Fibroblast of the aortic adventitia (primary cell): Measurements from ENCODE around the gene MRPL50. TPM values are rescaled to one million over a fixed set of nuclear protein-coding genes. Genes with fewer than 3 reads are reported as not detected.

ENCODE experiments used
- DNase-seq: peaks from one replicate; pipeline ENCODE4 v3.0.0-alpha.2; 2010; ENCODE audit warnings: low read depth
- H3K4me3 ChIP-seq: 2 replicates; pipeline ENCODE4 v1.5.1; 2011; ENCODE audit warnings: low read depth, mild to moderate bottlenecking, control low read depth, low read length, moderate library complexity
- total RNA-seq: library from RNA; depleted of rRNA; stranded (reverse); fragments of >200 nt; gene quantifications from 2 replicates; pipeline ENCODE4 v1.2.3, GENCODE V29; 2012; ENCODE audit warnings: low replicate concordance
- TF ChIP-seq, protein P1 (sequence below): IDR thresholded peaks from 2 replicates; pipeline ENCODE4 v1.5.1; 2011; ENCODE audit warnings: mild to moderate bottlenecking, low read length, control low read depth, inconsistent platforms; ENCODE audit not compliant: insufficient read depth

The MRPL50 gene
- total RNA-seq, 1 donor, result 14.0 TPM

DNA sequence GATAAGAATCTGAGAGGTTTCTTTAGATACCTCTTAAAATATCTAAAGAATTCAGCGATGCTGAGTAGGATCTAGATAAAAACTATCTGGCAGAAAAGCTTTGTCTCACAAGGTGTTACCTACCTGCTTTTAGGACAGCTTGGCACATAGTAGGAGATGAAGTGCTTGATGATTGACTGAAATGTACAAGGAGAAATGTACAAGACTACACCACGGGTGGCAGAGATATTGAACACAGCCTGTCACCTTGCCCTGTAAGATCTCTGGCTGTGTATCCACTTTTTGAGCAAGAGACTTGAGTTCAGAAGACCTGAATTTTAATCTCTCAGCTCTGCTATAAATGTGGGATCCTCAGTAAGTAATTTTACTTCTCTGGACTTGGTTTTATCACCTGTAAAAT, 21.4 kb upstream of the MRPL50 start:
- H3K4me3 ChIP-seq, result no peak overlapping the region
- DNase-seq, result no peak
- TF ChIP-seq, protein P1, sequence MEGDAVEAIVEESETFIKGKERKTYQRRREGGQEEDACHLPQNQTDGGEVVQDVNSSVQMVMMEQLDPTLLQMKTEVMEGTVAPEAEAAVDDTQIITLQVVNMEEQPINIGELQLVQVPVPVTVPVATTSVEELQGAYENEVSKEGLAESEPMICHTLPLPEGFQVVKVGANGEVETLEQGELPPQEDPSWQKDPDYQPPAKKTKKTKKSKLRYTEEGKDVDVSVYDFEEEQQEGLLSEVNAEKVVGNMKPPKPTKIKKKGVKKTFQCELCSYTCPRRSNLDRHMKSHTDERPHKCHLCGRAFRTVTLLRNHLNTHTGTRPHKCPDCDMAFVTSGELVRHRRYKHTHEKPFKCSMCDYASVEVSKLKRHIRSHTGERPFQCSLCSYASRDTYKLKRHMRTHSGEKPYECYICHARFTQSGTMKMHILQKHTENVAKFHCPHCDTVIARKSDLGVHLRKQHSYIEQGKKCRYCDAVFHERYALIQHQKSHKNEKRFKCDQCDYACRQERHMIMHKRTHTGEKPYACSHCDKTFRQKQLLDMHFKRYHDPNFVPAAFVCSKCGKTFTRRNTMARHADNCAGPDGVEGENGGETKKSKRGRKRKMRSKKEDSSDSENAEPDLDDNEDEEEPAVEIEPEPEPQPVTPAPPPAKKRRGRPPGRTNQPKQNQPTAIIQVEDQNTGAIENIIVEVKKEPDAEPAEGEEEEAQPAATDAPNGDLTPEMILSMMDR, result no peak

DNA sequence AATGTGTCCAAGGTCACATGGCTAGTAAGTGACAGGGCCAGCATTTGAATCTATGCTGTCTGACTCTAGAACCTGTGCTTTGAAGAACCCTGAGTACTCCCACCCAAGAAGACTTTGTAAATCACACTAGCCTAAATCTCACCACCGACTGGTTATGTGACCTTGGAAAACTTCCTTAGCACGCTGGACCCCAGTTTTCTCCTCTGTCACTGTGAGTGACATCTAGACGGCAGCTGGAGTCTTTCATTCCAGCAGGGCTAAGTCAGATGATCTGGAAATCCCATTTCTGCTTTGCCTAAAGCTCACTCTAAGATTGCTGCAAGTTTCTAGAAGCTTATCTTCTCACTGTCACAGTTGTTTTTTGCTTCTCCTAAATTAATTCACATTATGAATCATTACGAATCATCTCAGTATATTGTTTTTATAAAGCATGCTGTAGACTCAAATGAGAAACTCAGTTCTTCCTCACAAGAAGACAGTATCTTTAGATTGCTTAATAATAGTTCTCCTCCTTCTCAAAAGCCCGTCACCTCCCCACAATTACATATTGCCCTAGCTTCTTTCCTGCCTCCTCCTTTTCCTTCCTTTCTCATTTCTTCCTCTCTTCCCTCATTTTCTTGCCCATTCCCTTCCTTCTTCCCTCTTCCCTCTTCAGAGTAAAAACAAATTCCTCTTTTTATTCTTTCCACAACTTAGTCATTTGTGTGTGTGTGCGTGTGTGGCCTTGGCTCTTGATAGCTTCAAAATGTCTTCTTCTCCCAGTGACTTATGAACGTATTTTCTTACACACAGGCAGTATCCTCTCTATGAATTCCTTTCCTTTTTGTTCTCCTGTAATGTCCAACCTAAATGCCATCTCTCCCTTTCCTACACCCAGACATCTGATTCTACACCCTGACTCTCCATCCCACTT, 20.4 kb upstream of the MRPL50 start:
- no peak overlapping the region for H3K4me3 ChIP-seq
- DNase-seq, result peak; percentile 31
- TF ChIP-seq, protein P1, result no peak

DNA sequence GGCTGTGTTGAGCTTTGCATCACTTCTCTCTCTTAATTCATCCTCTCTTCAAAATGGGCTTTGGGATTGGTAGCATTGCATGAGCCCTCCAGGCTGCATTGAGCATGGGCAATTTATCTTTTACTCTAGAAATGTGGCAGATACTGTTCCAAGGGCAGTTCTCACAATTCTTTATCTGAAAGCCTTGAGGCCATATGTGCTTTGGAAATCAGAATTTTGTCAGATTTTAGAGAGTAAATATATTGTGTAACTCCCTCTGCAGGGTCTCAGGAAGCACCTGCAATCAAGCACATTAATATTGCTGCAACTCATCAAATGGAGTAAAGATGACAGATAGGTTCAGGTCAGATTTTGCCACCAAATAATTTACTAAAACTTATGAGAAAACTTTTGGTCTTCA, 19.6 kb upstream of the MRPL50 start:
- TF ChIP-seq, protein P1, result no peak
- no peak overlapping the region for H3K4me3 ChIP-seq

DNA sequence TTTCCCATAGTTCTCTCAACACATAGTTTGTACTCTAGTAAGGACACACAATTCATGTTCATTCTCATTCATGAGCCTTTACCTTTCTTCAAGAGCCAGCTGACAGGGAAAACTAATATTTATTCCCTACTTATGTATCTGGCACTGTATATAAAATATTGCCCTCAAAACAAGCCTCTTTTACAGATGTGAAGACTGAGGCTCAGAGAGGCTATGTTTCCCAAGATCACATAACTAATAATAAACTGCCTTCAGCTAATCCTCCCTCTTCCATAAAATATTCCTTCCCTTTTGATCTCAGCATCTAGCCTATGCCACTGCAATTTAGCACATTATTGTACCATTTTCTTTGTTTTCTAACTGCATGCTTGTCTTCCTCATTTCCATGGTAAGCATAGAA, 19.0 kb upstream of the MRPL50 start:
- no peak overlapping the region for H3K4me3 ChIP-seq
- TF ChIP-seq, protein P1, result no peak
- no peak for DNase-seq

More for the DNA sequence above, 19.6 kb upstream of the MRPL50 start:
- no peak for DNase-seq

DNA sequence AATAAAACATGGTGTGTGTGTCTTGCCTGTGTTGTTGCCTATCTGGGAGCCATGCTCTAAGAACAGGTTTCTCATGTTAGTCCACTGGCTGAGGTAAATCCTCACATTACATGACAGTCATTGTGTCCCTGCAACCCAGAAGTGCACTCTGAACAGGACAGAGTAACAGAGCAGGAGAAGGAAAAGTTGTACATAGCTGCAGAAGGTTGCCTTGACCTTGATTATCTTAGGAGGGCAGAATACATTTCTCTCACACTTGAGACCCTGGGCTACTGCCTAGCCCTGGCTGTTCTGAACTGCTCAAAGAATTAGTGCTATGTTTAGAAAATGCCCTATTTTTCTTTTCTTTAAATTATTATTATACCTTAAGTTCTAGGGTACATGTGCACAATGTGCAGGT, 17.2 kb upstream of the MRPL50 start:
- TF ChIP-seq, protein P1, result no peak
- no peak overlapping the region for H3K4me3 ChIP-seq
- no peak for DNase-seq

DNA sequence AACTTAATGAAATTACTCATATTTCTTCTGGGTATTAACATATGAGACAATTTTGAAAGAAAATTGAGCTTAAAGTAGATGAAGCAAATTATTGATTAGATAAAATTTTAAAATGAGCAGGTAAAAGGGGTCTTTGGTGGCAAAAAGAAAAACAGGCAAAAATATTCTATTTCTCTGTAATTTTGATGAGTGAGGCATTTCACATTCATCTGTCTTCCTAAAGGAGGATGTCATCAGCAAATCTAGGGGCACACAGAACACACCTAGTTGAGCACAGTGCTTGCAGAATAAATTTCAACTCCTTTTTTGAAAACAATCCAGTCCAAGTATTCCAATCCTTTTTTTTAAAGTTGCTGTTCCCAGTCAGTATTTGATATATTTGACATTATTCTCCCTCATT, 16.4 kb upstream of the MRPL50 start:
- H3K4me3 ChIP-seq, result no peak overlapping the region
- no peak for DNase-seq
- TF ChIP-seq, protein P1, result no peak
